HG03064 (cell line): ENCODE data around the gene STING1.
"Not testable (repeated sequence)": the region's sequence is repeated elsewhere in the genome, so short reads cannot be mapped to it uniquely, and the experiment has no call there.

Experiments used
- ATAC-seq: cut with Tn5 transposase; IDR thresholded peaks from one replicate; pipeline ENCODE4 v1.9.1; 2021; ENCODE audit warnings: low read depth; ENCODE audit not compliant: unreplicated experiment

STING1 gene

DNA sequence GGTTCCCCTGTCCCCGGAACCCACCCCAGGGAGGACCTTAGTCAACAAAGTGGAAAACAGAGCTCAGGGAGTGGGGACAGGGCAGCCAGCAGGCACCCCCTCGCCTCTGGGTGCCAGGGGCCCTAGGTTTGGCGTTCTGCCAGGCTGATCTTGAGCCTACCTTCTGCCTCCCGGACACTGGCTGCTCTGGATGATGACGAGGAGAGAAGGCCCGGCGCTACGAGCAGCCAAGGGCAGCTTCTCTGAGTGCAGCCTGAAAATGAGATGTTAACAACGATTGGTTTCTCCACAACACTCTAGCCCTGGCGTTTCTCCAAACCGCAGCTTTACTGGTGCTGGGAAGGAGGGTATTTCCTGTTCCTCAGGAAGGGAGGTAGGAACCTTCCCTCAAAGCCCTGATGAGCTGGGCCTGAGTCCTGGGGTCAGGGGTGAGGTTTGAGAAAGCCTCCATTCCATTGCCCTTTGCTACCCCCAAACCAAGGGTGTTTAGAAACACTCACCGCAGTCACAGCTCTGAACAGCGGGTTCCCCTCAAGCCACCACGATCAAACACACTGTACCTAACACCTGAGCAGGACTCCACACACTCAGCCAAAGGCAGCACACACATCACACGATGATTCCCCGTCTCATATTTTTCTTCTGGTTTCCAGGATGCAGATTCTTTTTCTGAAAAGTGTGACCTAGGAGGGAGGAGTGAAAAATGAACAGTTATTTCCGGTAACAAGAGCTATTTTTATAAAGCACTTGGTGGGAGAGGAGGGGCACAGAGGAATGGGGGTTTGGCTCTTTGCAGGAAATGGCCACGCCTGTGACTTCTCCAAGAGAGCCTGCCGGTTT is at the start of gene STING1:
STING1 (minus strand) TSS at position 709 of the 840 bp plus-strand sequence. CDS start 1,054 bp downstream, outside the sequence.
- ATAC-seq: peak; percentile 54

DNA sequence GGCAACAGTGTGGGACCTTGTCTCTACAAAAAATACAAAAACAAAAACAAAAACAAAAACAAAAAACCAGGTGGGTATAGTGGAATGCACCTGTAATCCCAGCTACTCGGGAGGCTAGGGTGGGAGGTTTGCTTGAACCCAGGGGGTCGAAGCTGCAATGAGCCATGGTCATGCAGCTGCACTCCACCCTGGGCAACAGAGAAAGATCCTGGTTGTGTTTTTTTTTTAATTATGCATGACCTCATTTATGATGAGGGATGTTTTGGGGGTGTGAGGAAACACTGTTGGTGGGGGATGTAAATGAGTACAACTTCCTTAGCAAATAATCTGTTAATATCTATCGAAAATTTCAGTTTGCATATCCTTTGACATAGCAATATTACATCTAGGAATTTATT is 49.2 kb upstream of the STING1 start:
- ATAC-seq: no peak

DNA sequence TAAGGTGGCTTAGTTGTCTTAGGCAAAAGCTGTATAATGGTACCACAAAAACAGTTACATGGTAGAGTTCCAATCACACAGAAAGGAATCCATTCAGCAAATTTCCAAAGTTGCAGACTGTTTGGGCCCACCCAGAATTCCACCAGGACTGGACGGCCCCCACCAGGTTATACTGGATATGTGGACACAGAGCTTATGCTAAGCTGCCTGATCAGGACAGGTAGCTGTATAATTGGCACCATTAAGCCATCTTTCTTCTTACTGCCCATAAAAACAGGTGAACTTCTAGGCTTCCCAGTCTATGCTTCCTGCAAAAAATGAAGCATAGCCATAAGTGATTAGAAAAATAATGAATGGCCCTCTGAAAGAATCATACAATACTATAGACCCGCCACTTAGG is 47.5 kb upstream of the STING1 start:
- ATAC-seq: not testable (repeated sequence)

DNA sequence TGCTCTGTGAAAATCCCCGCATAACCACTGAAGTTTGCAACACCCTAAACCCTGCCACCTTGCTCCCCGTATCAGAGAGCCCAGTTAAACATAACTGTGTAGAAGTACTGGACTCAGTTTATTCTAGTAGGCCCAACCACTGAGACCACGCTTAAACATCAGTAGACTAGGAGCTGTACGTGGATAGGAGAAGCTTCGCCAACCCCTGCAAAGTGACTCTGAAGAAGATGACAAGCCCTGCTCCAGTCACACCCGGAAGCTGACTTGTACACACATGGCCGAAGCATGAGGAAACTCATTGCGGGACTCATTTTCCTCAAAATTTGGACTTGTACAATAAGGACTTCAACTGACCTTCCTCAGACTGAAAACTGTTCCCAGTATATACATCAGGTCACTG is 46.1 kb upstream of the STING1 start:
- ATAC-seq: not testable (repeated sequence)

DNA sequence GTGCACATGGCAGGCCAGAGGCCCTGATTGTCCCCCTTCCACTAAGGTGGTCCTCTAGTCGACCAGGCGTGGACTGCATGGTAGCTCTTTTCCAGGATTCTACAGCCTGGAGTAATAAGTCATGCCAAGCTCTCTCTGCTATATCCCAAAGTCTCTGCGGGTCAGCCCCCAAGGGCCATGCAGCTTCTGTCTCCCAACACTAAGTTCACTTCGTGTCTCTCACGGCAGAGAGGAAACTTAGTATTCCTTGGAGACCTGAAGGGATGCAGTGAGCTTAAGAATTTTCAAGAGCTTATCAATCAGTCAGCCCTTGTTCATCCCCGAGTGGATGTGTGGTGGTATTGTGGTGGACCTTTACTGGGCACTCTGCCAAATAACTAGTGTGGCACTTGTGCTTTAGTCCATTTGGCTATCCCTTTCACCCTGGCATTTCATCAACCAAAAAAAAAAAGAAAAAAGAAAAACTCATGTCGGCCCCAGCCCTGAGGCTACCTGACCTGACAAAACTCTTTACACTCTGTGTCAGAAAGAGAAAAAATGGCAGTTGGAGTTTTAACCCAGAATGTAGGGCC is 45.4 kb upstream of the STING1 start:
- not testable (repeated sequence) for ATAC-seq

DNA sequence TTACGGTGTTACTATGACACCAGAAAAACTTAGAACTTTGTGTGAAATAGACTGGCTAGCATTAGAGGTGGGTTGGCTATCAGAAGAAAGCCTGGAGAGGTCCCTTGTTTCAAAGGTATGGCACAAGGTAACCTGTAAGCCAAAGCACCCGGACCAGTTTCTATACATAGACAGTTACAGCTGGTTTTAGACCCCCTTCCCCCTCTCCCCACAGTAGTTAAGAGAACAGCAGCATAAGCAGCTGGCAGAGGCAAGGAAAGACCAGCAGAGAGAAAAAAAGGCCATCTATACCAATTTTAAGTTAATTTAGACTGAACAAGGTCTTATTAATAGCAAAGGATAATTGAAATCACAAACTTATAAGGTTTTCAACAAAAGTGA is 44.5 kb upstream of the STING1 start:
- ATAC-seq: not testable (repeated sequence)

DNA sequence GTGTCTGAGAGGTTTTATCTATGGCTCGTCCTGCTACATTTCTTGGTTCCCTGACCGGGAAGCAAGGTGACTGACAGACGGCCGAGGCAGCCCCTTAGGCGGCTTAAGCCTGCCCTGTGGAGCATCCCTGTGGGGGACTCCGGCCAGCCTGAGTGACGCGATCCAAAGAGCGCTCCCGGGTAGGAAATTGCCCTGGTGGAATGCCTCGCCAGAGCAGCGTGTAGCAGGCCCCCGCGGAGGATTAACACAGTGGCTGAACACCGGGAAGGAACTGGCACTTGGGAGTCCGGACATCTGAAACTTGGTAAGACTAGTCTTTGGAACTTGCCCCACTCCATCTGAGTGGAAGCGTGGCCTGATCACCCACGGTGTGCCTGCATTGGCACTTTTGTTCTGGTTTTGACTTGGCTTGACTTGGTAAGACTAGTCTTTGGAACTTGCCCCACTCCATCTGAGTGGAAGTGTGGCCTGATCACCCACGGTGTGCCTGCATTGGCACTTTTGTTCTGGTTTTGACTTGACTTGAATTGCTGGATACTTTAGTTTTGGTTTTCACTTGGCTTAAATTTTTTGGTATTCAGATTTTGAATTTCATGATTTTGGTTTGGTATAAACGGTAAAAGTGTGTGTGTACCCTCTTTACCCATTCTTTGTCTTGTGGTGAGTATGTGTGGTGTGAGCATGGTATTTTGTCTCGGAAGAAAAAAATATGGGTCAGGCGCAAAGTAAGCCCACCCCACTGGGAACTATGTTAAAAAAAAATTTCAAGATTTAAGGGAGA is 43.9 kb upstream of the STING1 start:
- ATAC-seq: not testable (repeated sequence)

DNA sequence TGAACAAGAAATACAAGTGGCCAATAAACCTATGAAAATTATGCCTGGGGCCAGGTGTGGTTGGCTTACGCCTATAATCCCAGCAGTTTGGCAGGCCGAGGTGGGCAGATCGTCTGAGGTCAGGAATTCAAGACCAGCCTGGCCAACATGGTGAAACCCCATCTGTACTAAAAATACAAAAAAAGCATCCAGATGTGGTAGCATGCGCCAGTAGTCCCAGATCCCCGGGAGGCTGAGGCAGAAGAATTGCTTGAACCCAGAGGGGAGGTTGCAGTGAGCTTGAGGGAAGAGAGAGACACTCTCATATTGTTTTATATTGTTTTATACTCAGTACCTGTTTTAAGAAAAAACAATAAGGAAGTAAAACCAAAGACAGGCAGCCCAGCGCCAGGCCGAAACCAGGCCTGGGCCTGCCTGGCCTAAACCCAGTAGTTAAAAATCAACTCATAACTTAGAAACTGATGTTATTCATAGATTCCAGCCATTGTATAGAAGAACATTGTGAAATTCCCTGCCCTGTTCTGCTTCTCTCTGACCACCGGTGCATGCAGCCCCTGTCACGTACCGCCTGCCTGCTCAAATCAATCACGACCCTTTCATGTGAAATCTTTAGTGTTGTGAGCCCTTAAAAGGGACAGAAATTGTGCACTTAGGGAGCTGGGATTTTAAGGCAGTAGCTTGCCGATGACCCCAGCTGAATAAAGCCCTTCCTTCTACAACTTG is 43.2 kb upstream of the STING1 start:
- ATAC-seq: not testable (repeated sequence)

DNA sequence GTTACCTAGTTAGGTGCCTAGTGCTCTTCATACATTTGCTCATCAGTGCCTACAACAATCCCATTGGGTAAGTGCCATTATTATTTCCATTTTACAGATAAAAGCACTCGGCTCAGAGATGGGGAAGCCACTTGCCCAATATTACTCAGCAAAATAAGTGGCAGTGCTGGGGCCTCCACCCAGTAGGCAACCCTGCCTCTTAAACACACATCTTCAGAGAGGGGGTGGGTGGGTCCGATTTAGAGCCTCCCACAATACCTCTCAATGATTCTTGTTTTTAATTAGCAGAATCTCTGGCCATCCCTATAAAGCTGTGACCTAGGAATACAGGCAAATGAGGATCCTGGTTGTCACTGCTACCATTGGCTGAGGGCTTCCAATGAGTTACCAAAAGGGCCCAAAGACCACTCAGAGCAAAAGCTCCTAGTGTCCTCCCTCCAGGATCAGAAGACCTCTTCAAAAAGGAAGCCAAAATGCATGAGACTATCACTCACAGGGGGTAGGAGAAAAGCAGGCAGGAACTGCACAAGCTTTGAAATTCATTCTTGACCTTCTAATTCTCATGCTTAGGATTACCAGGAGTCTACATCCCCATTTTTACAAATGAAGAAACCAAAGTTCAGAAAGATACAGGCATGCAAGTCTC is 42.5 kb upstream of the STING1 start:
- ATAC-seq: no peak

DNA sequence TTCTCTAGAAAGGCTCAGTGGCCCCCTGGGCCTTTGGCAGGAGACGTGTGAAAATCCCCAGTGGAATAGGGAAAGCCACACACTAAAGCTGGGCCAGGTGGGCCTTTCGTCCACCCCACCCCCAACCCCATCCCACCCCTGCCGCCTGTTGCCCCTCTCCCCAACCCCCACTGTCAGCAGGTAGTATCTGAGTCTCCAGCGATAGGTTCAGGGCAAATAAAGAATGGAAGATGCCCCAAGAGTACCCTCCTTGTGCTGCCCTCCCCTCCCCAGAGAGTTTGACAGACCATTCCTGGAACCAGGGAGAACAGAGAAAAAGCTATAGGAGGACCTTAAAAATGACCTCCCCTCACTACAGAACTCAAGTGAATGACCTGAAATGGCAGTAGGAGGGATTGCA is 41.9 kb upstream of the STING1 start:
- ATAC-seq: no peak

DNA sequence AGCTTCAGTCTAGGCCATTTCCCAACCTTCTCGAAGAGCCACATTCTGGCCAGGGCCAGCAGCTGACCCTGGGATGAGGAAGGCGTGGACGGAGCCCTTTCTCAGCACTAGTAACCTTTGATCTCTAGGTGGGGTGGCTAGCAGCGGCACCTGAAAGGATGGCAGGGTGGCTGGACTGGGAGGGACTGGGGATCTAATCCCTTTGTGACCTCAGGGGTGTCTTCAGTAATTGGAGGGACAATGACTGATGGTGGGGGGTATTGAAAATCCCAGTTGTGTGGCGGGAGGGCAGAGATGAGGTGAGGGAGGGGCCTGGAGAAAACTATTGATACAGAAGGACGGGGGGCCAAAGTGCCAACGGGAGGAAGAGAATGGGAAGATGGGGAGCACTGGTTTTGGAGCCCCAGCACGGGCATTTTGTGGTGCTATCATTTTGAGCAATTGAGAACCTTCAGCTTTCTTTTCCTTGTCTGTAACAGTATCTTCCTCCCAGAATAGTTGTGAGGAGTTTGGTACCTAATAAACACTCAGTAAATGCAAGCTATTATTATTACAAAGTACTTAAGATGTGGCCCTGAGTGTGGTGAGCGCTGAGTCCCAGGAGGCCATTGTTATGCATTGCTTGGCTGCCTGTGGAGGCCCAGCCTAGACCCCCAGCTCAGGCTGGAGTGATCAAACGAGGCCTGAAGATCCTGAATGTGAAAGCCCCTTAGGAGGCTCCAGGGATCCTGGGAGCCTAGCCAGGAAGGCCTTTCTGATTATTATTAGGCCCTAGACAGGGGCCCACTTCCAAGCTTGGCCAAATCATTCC is 41.3 kb upstream of the STING1 start:
- no peak for ATAC-seq

DNA sequence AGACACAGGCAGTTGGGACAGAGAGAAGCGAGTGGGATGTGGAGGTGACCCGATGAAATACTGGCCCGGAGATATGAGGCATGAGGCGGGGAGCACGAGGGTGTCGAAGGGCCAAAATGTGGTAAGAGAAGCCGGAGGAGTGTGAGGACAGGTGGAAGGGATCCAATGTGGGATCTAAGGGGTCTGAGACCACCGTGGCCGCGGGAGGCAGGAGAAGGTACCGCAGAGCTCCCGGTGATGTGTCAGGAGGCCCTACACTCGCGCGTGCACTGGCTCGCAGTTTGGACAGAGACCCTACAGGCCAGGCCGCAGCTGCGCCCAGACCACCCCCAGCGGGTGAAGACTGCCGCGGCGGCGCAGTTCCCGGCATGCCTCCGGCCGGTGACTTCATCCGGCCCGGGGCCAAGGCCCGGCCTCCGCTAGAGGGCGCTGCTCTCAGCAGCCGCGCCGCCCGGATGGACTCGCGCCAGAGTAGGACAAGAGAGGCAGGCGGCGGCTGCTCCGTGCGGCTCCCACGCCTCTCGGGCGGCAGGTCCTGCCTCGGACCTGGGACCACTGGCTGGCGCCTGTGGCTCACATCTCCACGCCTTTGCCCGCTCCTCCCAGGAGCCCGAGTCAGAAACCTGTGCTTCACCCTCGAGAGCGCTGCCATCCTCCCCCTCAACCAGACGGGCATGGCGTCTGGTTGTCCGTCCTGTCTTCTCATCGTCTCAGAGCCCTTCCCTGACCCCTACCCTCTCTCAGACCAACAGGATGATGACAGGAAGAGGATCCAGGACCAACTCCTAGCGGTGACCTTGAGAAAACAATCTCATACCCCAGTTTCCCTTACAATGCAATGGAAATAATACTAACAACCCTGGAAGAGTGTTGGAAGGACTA is 35.4 kb upstream of the STING1 start:
- ATAC-seq: peak; percentile 91

DNA sequence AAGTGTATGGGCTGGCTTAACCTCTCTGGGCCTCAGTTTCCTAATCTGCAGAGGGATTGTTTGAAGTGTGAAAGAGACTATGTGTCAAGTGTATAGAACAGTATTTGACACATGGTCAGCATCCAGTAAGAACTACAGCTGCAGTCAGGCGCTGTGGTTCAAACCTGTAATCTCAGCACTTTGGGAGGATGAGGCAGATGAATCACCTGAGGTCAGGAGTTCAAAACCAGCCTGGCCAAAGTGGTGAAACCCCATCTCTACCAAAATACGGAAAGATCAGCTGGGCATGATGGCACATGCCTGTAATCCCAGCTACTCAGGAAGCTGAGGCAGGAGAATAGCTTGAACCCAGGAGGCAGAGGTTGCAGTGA is 31.9 kb upstream of the STING1 start:
- ATAC-seq: no peak

DNA sequence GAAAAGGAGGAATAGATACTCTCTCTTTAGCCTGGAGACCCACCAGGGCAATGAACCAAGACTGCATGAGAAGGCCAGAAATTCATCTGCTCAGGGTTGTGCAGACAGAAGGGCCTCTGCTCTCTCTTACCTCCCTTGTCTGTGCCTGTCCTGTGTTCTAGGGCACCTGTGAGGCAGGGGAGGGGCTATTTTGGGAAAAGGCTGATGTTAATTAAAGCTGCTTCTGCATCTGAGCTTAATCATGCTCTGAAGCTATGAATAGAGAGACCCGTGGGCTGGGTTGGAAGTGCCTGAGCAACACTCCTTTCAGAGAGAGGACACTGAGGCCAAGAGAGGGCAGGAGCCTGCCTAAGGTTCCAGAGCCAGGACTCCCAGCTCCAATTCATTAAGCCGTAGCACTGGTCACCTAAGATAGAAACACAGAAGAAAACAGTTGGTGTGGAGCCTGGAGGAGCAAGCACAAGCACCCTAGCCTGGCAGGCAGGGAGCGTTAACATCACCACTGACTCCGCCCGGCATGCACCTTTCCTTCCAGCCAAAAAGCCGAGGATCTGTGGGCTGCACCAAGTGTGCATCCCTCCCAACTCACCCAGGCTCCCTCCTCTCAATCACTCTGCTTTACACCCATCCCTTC is 31.4 kb upstream of the STING1 start:
- ATAC-seq: no peak

DNA sequence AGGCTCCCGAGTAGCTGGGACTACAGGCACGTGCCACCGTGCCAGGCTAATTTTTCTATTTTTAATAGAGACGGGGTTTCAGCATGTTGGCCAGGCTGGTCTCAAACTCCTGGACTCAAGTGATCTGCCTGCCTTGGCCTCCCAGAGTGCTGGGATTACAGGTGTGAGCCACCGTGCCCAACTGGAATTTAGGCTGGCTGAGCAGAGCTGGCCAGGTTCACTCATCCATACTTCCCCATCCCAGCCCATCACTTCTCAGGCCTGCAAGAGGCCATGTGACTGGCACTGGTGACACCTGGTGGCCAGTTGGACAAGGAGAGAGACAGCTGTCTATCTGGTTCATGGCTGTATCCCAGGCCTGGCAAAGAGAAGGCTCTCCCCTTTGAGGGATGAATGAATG is 30.9 kb upstream of the STING1 start:
- not testable (repeated sequence) for ATAC-seq

DNA sequence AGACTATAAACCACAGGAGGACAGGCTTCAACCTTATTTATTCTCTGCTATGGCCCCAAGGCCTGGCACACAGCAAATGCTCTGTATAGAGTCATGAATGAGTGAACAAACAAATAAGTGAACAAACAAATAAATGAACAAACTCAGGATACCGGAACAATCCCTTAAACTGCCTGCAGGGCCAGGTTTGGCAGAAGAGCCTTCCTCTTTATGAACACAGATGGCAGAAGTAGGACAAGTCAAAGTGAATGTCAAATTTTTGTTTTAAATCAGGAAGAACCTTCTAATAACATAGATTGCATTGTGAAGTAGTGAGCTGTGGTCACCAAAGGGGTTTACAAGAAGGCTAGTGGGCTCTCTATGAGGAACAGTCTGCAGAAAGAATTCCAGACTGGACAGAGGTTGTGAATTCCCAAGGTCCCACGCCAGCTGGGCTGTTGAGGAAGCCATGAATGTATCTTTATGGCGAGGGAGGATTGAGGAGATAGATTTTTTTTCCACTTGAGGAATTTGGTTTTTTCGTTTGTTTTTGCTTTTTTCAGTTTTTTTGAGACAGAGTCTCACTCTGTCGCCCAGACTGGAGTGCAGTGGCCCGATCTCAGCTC is 30.3 kb upstream of the STING1 start:
- ATAC-seq: no peak

DNA sequence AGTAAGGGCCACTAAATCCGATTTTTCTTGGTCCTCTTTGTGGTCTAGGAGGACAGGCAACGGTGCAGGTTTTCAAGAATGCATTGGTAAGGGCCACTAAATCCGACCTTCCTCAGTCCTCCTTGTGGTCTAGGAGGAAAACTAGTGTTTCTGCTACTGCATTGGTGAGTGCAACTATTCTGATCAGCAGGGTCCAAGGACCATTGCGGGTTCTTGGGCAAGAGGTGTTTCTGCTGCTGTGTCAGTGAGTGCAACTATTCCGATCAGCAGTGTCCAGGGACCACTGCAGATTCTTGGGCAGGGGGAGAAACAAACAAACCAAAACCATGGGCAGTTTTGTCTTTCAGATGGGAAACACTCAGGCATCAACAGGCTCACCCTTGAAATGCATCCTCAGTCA is 22.2 kb upstream of the STING1 start:
- ATAC-seq: not testable (repeated sequence)

DNA sequence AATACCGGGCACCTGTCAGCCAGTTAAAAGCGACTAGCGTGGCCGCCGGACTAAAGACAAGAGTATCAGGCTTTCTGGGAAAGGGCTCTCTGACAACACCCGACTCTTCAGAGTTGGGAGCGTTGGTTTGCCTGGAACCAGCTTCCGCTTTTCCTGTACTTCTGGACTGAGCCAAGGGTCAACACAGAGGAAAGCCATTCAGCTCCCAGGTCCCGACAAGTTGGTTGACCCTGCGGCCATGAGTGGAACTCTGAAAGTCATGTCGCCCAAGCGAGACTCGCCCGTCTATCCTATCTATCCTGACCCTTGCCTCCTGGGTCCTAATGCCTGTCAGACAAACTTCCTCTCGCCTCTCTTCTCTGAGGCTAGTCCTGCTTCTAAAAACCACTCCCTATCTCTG is 21.3 kb upstream of the STING1 start:
- ATAC-seq: not testable (repeated sequence)
